HG03558 (cell line): ENCODE data around the gene ERGIC3.

Experiments
- ATAC-seq: cut with Tn5 transposase; IDR thresholded peaks from one replicate; pipeline ENCODE4 v1.9.1; 2021; ENCODE audit warnings: moderate number of reproducible peaks; ENCODE audit not compliant: unreplicated experiment; ENCODE audit errors: extremely low read depth

Gene ERGIC3

DNA sequence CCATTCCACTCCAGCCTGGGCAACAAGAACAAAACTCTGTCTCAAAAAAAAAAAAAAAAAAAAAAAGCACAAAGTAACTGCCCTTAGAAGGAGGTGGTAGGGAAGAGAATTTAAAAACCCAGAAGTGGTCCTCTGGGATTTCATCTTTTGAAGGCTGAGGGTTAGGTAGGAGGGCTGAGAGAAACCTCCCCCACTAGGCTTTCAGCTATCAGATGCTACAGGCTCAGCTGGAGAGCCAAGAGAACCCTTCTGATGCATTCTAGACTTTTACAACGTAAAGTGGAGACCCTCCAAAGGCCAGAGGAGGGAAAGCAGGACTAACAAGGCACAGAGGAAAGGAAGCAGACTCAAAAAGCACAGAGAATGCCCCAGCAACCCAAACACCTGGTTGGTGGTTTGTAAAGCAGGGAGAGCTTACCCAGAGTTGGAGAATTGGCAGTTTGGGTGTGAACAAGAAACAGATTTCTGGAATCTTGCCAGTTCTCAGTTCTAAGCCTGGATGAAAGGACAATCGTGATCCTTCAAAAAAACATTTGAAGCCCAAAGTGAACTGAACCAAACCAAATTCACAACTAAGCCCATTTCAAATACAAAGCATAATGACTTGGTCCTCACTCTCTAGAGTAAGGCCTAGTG lies 50.6 kb downstream of the ERGIC3 start:
- no peak for ATAC-seq

DNA sequence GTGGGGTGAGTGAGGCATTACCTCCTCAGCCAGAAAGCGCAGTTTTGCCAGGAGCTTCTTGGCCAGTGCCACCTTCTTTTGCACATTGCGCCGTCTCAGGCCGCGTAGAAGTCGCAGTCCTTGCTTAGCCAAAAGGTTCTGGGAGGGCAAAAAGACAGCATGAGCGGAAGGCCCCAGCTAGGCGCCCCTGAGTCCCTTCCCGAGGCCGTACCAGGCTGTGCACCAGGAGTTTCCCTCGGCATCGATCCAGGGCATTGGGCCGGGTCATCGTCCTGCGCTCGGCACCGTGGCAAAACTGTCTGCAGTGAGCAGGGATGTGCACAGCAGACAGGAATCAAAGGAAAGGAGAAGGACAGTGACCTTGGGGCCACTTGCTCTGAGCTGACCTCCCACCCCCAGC lies 53.6 kb downstream of the ERGIC3 start:
- ATAC-seq = no peak

DNA sequence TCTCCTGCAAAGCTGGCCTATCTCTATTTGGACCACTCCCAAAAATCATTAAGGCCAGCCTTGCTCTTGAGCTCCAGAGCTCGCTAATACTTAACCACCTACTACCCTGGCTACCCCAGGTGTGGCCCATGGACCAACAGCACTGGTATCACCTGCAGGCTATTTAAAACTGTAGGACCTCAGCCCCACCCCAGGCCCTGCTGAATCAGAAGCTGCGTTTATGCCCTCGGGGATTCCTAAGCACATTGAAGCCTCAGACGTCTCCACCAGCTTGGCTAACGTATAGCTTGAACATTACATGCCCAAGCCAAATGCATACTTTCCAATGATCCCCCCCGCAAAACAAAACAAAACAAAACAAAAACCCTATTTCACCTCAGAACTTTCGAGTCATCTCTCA lies 54.0 kb downstream of the ERGIC3 start:
- ATAC-seq = no peak

DNA sequence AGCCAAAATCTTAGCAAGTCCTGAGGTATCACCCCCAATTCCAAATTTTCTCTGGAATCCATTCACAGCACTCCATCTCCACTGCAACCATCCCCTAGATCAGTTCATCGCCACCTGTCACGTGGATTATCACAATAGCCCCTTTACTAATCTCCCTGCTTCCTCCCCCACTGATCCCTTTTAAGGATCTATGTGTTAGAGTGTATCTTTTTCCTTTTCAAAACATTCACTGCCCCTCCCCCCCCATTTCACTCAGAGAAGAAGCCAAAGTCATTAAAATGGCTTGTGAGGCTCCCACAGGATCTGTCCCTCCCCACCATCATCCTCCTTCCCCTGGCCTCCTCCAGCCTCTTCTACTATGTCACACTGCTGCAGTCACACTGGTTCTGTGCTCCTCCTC lies 55.3 kb downstream of the ERGIC3 start:
- ATAC-seq = no peak

DNA sequence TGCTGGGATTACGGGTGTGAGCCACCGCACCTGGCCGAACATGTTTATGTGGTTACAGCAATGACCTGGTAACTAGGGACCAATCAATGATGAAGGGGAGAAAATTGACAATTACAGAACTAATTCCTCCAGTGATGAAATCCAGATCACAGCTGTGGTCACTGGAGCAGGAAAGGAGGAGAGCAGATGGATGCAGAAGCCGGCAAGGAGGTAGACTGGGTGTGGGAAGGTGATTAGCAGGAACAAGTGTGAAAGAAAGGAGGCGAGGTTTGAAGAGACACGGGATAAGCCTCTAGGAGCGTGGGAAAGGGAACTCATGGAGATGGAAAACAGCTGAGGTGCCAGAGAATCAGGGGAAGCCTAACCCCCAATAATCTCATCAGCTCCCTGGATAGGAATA lies 56.6 kb downstream of the ERGIC3 start:
- ATAC-seq = no peak

DNA sequence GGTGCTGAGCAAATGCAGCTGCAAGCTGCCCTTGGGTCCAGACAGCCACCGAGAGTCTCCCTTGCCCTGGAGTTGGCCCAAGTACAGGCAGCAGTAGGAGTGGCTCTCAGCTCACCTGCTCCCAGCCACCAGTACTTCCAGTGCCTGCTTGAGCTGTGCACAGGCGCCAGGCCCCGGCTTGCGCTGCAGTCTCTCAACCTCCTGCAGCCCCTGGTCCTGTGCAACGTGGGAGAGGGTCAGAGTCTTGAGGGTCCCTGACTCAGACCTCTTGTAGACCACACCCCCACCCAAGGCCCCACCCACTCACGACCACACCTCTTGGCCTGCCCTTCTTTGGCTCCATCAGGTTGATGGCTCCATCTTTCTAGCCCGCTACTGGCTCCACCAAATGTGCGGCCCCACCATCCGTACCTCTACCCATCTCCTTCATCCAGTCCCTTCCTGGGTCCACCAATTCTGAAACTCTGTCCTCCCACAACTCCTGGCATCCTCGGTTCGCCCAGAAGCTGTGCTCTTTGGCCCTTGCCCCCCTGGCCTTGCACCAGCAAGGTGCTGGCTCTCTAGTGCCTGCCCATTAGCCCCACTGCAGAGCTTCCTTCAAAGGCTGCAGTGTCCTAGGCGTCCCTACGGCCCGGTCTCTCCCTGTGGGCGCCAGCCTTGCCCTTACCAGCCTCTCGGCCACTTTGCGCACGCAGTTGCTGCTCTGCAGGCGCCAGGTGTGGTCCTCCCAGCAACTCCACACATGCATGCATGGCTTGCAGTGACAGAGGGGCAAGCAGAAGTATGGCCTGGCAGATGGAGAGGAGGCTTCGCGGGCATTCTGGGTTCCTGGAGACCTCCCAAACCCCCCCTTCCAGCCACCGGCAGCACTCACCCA lies 57.3 kb downstream of the ERGIC3 start:
- ATAC-seq = no peak

DNA sequence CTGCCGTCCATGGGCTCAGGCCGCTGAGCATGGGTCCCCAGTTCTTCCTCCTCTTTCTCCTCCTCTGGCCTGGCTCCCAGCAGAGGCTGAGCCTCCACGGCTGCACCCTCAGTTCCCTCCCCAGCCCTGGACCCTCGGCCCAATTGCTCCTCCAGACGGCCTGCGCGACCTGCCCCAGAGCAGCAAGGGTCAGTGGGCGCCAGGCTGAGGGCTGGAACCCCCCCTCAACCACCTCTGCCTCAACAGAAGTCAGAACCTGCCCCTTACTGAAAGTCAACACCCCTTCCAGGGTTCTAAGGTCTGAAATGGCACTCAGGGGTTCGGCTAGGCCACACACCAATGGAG lies 57.9 kb downstream of the ERGIC3 start:
- ATAC-seq = no peak

DNA sequence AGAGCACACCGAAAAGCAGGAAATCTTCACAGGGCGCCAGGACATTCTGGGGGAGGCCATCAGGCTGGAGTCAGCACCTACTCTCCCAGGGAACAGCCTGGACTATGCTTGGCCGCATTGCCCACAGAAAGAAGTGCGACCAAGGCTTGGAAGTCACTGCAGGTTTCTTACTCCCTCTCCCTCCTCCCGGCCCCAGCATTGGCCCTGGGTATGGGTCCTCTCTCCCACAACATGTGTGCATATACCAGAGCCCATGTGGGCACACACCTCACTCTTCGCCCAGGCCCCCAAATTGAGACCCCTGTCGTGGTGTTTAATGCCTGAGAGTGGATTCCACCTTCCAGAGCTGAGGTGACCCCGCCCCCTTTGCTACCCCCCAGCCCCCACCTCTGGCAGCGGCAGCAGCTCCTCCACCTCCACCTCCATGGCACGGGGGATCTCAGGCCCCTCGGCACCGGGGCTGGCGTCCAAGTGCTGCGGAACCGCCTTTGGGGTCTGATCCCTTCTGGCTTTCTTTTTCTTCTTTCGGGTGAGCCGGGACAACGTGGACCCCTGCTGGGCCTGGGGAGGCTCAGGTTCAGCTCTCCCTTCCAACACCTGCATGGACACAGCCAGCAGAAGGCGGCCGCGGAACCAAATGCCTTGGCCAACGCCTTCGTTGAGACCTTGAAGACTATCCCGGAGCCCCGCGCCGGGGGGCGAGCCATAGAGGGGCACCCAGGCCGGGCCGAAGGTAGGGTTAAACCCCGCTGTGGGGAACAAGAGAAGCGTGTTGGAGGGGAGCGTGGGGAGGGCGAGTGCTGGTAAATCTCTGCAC lies 58.5 kb downstream of the ERGIC3 start:
- no peak for ATAC-seq

DNA sequence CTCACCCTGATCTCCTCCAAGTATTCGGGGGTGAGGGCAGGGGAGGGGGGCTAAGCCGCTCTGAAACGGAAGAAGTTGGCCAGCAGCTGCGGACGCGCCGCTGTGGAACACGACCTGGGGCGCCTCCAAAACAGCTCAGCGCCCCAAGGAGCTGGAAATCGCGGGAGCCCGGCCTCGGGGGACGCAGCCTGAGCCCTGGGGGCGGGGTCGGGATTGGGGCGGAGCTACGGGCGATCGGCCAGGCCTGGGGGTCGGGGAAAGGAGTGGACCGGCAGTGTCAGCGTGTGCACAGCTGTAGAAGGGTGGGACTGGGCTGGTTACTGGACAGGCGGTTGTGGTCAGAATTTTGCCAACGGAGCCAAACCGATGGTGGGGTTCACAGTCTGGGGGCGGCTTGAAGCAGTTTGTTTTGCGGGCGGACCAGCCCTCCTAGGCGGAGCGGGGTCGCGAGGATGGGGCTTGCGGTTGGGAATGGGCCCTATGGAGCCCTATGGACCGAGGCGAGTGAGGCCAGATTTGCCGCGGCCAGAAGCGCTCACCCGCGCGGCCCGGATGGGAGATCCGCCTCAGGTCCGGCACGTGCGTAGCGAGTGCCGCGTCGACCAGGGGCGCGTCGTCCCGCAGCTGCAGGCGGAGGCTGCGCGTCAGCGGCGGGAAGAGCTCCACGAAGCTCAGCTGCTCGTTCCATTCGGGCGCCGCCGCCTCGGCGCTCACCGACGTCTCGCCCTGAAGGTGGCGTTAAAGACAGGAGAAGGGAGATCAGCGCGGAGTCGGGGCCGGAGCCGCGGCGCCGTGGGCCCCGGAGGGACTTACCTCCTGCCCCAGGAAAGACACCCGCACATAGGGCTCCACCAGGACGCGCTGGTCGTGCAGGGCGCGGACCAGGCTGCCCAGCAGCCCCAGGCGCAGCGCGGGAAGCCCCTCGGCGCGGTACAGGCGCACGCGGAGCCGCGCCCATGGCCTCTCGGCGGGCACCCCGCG lies 59.4 kb downstream of the ERGIC3 start:
- no peak for ATAC-seq

DNA sequence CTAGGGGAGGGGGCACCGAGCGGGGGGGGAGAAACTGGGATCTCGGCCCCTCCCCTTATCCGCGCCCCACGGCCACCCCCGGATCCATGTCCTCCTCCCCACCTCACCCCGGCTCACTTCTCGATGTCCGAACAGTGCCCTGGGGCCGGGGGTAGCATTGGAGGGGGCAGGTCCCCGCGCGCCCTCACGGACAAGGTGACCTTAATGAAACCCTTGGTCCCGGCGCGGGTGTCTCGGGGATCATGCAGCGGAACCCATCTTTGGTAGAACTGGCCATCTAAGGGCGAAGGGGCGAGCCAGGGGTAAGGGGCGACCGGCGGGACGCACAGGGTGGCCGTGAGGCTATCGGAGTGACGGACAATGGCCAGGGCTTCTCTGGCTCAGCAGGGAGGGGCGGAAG lies 60.1 kb downstream of the ERGIC3 start:
- no peak for ATAC-seq

DNA sequence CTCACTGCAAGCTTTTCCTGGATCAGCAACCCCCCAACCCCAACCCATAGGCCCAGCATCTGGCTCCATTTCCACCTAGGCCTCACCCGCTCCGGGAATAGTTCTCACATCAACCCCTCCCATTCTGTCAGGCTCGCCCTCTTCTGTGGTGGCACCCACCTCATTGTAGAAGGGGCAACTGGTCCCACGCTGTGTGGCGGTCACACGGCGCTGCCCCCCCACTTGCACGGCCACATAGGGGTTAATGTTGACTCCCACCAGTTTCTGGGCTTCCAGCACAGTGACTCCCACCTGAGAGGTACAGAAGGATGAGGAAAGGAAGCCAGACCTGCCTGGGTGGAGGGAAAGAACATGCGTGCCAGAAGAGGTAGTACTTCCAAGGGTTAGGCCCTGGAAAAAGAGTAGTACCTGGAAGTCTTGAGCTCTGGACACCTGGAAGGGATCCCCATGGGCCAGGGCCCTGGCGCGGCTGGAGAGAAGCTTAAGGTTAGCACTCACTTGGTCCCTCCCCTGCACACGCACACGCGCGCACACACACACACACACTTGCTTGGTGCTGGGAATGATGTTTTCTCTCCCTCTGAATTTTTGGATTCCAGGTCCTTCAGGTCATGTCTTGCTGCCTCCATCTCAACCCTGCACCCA lies 61.1 kb downstream of the ERGIC3 start:
- ATAC-seq = no peak

DNA sequence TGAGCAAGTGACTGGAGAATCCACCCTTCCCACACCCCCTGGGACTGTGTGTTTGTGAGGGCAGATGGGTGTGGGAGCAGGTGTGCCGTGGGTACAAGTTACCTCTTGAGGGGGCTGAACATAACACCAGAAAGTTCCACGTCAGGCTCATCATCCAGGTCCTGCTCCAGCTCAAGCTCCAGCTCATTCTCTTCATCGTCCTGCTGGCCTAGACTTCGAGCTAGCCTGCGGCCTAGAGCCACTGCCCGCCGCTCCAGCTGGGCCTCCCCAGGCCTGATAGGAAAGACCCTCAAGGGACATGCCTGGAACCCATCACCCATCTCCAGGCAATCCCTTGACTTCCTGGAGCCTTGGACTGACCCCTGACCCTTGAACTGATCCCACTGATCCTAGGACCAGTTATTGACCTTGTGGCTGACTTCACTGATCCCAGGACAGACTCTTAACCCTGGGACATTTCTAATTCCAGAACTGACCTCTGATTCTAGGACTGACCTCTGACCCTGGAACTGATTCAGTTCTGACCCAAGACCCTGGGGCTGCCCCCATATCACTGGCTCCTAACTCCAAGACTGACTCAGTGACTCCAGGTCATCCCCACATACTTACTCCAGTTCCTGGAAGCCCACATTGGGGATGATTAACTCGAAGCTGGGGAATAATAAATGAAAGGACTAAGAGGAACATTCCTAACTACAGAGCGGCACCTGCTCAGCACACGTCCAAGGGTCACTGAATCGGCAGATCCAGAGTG lies 62.0 kb downstream of the ERGIC3 start:
- no peak for ATAC-seq

DNA sequence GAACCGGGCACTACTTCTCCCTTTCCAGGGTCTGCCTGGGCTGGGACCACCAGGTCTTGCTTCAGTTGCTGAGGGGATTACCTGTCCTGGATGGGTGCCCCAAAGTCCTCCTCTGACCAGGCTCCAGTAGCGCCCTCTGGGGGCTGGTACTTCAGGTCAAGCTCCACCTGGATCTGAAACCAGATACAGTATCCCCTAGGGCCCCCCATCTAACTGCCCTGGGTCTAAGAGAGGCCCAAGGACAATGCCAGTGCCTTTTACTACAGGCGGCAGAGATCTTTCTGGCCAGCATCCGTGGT lies 62.5 kb downstream of the ERGIC3 start:
- ATAC-seq = no peak

DNA sequence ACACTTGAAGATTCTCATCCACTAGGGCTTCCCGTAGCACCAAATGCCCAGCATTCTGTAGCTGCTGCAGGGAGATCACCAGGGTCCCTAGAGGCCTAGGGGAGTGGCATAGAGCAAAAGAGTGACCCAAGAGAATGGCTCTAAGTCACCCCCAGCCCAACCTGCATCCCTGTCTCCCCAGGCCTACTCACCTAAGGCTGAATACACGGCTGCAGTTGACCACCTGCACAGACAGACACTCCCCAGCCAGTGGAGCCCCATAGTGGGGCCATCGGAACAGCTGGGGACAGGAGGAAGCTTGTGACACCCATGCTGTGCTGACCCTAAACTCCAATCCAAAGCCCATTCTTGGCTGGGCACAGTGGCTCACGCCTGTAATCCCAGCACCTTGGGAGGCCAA lies 64.2 kb downstream of the ERGIC3 start:
- no peak for ATAC-seq
